GM10847 (cell line): ENCODE measurements around the gene NUF2.

Experiments
- POLR2A ChIP-seq: IDR thresholded peaks from 2 replicates; pipeline ENCODE4 v1.6.1; 2011; ENCODE audit not compliant: insufficient read length; ENCODE audit errors: extremely low read depth

Gene NUF2

DNA sequence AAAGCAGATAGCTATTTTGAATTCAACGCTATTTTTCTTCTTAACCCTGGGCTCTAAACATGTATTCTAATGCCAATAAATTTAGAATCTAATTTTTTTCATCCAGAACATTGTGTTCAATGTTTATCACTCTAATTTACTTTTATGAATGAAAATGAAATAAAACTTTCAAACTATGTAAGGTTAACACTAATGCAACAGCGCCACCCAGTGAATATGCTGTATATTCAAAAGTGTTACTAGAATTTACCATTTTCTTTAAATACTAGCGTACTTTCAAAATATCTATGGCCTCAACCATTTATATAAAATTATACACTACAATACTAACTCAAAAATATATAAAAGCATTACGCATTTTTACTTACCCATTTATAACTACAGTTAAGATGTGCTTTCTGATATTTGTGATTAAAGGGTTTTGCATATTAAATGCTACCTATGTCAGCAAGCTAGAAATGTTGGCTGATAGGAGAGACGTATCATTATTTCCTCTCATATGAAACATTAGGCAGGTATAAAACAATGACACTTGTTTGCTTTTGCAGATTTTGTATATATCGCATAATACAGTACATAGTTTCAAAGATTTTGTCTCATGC, 5.9 kb upstream of the NUF2 start:
- TF ChIP-seq POLR2A = no peak

DNA sequence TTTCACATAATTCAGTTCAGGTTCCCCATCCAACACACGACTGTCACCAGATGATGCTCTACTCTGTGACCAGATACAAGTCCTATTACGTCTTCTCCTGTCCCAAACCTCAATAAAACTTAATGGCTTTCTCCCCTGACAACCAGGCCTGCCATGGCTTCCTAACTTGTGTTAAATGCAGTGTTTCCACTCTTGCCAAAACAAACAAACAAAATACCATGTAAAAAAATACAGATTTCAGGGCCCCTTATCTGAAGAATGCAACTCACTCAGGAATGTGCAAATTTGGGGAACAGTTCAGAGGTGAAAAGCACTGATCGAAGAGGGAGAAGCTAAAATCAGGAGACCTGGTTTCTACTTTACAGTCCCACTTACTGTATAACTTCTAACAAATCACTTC, 863 bp upstream of the NUF2 start:
- no peak for TF ChIP-seq POLR2A

GRCh38 chr1:163331116-163331515, 9.4 kb downstream of the NUF2 start:
- no peak for TF ChIP-seq POLR2A

- no peak for TF ChIP-seq POLR2A
Observed at GRCh38 chr1:163335216-163335615, 13.5 kb downstream of the NUF2 start.

GRCh38 chr1:163337631-163338030, 15.9 kb downstream of the NUF2 start:
- TF ChIP-seq POLR2A = no peak

DNA sequence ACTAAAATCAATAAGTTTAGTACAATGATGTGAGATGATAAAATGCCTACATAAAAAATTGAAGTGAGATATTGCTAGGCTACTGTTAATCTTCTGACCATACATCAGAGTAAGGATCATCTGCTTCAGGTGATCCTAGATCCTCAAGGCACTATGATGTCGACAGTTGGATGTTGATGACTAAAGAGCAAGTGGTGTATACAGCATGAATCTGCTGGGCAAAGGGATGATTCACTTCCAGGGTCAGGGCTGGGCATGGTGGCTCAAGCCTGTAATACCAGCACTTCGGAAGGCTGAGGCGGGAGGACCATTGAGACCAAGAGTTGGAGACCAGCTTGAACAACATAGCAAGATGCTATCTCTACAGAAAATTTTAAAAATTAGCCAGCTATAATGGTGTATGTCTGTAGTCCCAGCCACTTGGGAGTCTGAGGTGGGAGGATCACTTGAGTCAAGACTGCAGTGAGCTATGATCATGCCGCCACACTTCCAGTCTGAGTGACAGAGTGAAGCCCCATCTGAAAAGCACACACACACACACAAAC, 24.6 kb downstream of the NUF2 start:
- TF ChIP-seq POLR2A = no peak

DNA sequence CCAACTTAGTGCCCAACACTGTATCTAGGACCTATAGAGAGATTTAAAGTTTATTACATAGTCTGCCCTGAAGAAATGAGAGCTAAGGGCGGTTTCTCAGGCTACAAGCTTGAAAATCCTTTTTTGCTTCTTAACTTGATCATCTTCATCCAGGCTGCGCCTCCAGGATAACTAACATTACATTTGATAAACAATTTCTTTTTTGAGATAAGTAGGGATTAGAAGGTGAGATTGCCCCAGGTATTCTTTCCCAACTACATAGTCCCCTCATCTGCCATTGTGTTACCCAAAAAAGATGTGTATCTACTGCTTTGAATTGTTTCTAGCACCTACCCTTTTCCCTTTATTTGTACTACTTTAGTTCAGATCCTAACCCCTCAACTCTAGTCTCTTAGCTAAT, 25.4 kb downstream of the NUF2 start:
- TF ChIP-seq POLR2A = no peak

GRCh38 chr1:163351912-163352311, 30.2 kb downstream of the NUF2 start:
- TF ChIP-seq POLR2A = no peak

DNA sequence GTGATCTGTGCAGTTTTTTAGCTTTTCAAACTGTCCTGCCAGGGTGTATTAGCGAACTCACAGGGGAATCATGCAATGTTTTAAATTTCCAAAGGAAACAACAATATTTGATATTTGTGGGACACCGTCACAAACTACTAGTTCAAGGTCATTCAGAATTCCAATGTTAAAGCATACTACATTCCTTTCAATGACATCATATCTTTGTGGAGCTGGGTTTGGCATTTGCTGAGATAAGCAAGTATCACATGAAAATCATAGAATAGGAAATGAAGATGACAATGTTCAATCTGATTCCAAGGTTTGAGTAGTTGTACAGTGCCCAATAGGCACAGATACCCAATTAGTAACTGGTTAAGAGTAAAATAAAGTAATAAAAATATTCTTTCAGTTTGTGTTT, 35.6 kb downstream of the NUF2 start:
- TF ChIP-seq POLR2A = no peak

- TF ChIP-seq POLR2A = no peak
Observed at GRCh38 chr1:163361123-163361934, 39.6 kb downstream of the NUF2 start.

GRCh38 chr1:163365186-163365585, 43.4 kb downstream of the NUF2 start:
- no peak for TF ChIP-seq POLR2A

- TF ChIP-seq POLR2A = no peak
Observed at GRCh38 chr1:163366555-163366954, 44.8 kb downstream of the NUF2 start.

- TF ChIP-seq POLR2A = no peak
Observed at GRCh38 chr1:163367721-163368120, 46.0 kb downstream of the NUF2 start.

- TF ChIP-seq POLR2A = no peak
Observed at GRCh38 chr1:163372576-163372975, 50.8 kb downstream of the NUF2 start.

GRCh38 chr1:163378554-163378953, 56.8 kb downstream of the NUF2 start:
- no peak for TF ChIP-seq POLR2A

- TF ChIP-seq POLR2A = no peak
Observed at GRCh38 chr1:163379801-163380200, 58.0 kb downstream of the NUF2 start.
